Left renal pelvis (tissue), 4 donors: ENCODE results near the gene MMS22L. TPM values are rescaled to one million over a fixed set of nuclear protein-coding genes. Genes with fewer than 3 reads are reported as not detected.

Experiments used
- DNase-seq, 4 donors: peaks; one replicate each; pipeline ENCODE4 v3.0.0-alpha.2; 2013; ENCODE audit warnings: low read depth in 4 of 4, low spot score in 3 of 4
- polyA plus RNA-seq, 4 donors: library from polyadenylated mRNA; unstranded; fragments of 120-200 nt; gene quantifications; one replicate each; pipeline ENCODE4 v1.2.1, GENCODE V29; 2013; ENCODE audit not compliant: insufficient read length in 4 of 4

MMS22L gene
- polyA plus RNA-seq, 4 donors = 11.3 to 13.0 (median 11.9) TPM

GRCh38 chr6:97145691-97146090, 137.3 kb downstream of the MMS22L start:
- no peak for DNase-seq

GRCh38 chr6:97141756-97142155, 141.3 kb downstream of the MMS22L start:
- no peak for DNase-seq

DNA sequence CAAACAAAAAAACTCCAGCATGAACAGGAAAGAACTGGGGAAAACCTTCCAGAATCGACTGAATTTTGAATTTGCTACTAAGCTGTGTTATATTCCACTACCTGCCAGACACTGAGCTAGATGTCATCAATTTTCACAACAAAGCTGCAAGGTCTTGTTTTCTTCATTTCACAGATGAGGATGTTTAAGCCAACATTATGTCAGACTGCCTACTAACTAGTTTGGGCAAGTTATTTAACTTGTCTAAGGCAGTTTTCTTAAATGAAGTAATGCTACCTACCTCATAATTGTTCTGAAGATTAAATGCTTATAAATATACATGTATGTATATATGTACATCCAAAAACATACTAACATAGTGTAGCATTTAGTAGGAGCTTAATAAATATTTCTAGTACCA, 144.4 kb downstream of the MMS22L start:
- no peak for DNase-seq

- no peak for DNase-seq
Measured at GRCh38 chr6:97136626-97137358, 146.2 kb downstream of the MMS22L start.

DNA sequence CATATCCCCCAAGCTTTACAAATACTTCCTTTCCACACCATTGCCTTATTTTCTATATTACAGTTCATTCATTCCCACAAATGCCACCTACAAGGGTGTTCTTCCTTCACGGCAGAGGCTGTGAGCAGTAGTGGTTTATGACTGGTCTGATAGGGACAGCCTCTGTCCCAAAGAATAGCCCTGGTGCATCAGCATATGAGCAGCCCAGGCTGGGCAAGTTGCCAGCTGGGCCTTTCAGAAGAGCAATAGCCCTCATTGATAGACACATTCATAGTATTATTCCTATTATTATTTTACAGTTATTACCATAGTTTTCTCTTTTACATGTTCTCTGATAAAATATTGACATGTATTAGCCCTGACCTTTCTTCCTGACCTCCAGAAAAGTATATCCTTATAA, 149.9 kb downstream of the MMS22L start:
- DNase-seq = no peak

GRCh38 chr6:97129106-97129505, 153.9 kb downstream of the MMS22L start:
- DNase-seq = no peak

- DNase-seq = no peak
Measured at GRCh38 chr6:97128507-97128906, 154.5 kb downstream of the MMS22L start.

GRCh38 chr6:97123652-97124051, 159.4 kb downstream of the MMS22L start:
- no peak for DNase-seq

- no peak for DNase-seq
Measured at GRCh38 chr6:97123112-97123511, 159.9 kb downstream of the MMS22L start.

- DNase-seq = no peak
Measured at GRCh38 chr6:97120511-97120910, 162.5 kb downstream of the MMS22L start.

- no peak for DNase-seq
Measured at GRCh38 chr6:97114645-97115044, 168.4 kb downstream of the MMS22L start.

- DNase-seq = no peak
Measured at GRCh38 chr6:97113170-97113569, 169.8 kb downstream of the MMS22L start.

- DNase-seq = no peak
Measured at GRCh38 chr6:97111243-97111642, 171.8 kb downstream of the MMS22L start.

- DNase-seq = no peak
Measured at GRCh38 chr6:97110626-97111025, 172.4 kb downstream of the MMS22L start.

GRCh38 chr6:97110149-97110548, 172.9 kb downstream of the MMS22L start:
- no peak for DNase-seq

DNA sequence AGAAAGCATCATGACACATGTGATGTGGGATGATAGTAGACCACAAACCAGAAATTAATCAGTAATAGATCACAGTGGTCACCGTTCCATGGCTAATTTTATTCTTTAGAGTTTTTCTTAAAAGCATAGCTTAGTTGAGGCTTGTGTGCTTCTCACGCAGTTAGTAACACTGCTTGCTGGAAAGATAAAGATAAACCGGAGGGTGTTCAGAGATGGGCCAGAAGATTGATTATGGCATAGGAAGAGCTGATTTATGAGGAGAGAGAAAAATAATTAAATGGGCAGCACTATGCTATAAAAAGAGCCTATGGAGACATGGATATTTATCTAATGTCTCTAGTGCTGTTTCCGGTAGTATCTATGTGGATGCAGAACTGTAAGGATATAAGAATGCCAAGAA, 173.6 kb downstream of the MMS22L start:
- DNase-seq = no peak

DNA sequence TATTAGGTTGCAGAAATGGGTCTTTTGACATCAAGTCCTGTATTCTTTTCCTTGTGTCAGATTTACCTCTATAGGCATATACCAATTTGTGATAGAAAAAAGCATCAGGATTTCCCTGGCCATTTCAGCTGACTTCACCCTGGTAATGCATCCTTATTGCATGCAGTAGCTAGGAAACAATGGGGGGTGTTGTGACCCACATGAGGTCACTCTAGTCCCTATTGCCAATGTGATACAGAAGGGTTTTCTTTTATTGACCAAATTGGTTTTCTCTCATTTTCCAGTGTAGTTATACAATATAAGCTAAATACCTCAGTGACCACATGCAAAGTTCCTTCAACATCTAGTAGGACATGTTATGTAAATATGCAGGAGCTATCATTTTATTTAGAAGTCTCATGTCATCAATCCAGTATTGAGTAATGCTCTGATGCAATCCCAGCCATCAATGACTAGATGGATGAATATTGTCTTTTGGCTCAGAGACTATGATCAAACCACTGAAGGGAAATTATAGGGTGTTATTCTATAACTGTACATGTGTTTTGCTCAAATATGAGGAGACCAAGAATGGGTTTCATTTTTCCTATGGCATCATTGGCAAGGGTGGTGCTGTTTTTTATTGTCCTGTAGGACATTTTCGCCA, 180.7 kb downstream of the MMS22L start:
- DNase-seq = no peak

DNA sequence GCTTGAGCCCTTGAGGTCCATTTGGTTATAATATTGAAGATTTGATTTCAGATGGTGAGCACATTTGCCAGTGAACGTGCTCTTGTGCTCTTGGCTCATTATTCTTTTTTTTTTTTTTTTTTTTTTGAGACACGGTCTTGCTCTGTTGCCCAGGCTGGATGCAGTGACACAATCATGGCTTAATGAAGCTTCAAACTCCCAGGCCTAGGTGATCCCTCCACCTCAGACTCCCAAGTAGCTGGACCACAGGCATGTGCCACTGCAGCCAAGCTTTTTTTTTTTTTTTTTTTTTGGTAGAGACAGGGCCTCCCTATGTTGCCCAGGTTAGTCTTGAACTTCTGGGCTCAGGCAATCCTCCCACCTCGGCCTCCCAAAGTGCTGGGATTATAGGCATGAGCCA, 182.3 kb downstream of the MMS22L start:
- DNase-seq = no peak

GRCh38 chr6:97097068-97098047, 185.7 kb downstream of the MMS22L start:
- DNase-seq = no peak

GRCh38 chr6:97095311-97095850, 187.6 kb downstream of the MMS22L start:
- DNase-seq = no peak

DNA sequence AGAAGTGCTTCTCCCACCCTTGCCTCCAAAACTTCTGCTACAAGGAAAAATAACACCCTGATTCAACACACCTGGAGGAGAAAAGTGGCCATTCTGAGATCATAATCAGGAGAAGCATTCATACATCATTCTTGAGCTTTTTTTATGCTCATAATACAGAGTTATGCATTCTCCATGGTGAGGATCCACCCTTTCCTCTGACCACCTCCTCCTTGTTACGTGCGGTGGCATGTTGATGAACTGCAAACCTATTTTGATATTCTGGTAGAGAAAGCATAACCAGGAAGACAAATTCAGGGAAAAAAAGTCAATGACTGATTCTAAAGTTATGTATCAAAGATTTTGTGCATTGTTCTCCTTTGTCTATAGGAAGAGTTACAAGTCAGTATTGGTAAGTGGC, 188.6 kb downstream of the MMS22L start:
- DNase-seq = no peak
